WTC11 (cell line): ENCODE measurements around the gene MON2.

Experiments used
- CTCF ChIP-seq: fragments of 200-600 bp; IDR thresholded peaks from 2 replicates; pipeline ENCODE4 v1.8.0; 2022; ENCODE audit warnings: antibody characterized with exemption
- FOXP4 ChIP-seq: sonication (generic); formaldehyde crosslinking; IDR thresholded peaks from 2 replicates; pipeline ENCODE4 v1.8.0; 2022; ENCODE audit warnings: mild to moderate bottlenecking, missing genetic modification reagents
- IRF2 ChIP-seq: sonication (generic); formaldehyde crosslinking; IDR thresholded peaks from 2 replicates; pipeline ENCODE4 v1.8.0; 2022; ENCODE audit warnings: low read depth, missing genetic modification reagents, borderline replicate concordance
- TEAD4 ChIP-seq: sonication (generic); formaldehyde crosslinking; IDR thresholded peaks from 2 replicates; pipeline ENCODE4 v1.8.0; 2022; ENCODE audit warnings: mild to moderate bottlenecking, missing genetic modification reagents
- ZNF512 ChIP-seq: sonication (generic); formaldehyde crosslinking; IDR thresholded peaks from 2 replicates; pipeline ENCODE4 v1.8.1; 2022; ENCODE audit warnings: missing genetic modification reagents, borderline replicate concordance

GRCh38 chr12:62646566-62646965 is 179.9 kb downstream of the MON2 start:
- TF ChIP-seq CTCF: no peak
- no peak for TF ChIP-seq ZNF512 (CRISPR knock-in tag)
- no peak for TF ChIP-seq FOXP4 (CRISPR knock-in tag)
- no peak for TF ChIP-seq TEAD4 (CRISPR knock-in tag)
- TF ChIP-seq IRF2 (CRISPR knock-in tag): no peak
